Inferior parietal cortex (tissue), 1 donor: ENCODE results near the gene WDR44.
"Not testable (repeated sequence)": the region's sequence is repeated elsewhere in the genome, so short reads cannot be mapped to it uniquely, and the experiment has no call there.

Experiments used
- DNase-seq: peaks from one replicate; pipeline ENCODE4 v3.0.0-alpha.2; 2016; ENCODE audit errors: extremely low spot score

WDR44 gene

GRCh38 chrX:118482384-118482783 is 136.5 kb downstream of the WDR44 start:
- not testable (repeated sequence) for DNase-seq

DNA sequence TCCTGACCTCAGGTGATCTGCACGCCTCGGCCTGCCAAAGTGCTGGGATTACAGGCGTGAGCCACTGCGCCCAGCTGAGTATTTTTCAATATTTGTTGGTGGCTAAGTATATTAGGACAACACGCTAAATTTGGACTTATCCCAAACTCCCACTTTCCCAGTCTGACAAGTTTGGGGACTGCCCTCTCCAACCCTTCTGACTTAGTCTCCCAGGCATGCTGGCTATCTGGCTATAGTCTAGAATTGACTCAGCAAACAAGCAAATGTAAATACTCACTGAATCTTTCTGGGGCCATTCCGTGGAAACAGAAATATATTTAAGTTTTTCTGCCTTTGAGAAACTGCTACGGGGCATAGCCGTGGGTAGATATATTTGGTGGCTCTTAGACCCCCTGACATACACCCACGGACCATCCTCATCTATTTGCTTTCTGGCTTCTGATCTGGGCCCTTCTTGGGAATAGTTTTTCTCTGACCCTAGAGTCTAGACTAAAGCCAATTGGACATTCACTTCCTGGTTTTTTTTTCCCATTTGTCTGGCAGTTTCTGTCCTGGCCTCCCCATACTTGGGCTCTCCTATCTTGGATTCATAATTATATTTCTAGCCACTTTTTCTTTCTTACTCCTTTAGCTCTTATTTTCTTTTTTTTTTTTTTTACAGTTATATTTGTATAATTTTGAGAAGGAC is 138.5 kb downstream of the WDR44 start:
- no peak for DNase-seq

GRCh38 chrX:118486693-118487092 is 140.8 kb downstream of the WDR44 start:
- DNase-seq: not testable (repeated sequence)

GRCh38 chrX:118493016-118493415 is 147.1 kb downstream of the WDR44 start:
- no peak for DNase-seq

DNA sequence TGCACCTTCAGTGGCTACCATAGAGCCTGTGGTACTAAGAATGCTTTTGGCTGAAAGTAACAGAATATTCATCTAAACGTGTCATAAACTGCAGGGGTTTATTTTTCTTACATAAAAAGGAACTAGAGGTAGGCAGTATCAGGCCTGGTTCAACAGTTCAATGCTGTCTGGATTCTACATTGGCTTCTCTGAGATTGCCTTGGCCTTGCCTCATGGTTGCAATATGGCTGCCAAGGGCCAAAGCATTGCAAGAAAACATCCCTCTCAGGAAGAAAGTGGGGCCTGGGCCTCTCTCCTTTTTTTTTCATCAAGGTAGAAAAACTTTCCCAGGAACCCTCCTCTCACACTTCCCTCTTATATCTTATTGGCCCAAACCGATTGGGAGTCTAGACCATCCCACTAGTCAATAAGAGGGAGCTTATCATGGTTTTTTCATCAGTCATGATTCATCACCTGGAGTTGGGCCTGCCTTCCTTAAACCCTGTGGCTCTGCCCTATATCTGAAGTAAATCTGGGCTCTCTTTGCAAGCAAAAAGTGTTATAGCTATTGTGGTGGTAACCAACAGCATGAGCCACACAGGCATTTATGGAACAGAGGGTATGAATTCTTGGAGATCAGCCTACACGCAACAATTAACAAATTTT is 147.9 kb downstream of the WDR44 start:
- DNase-seq: no peak

DNA sequence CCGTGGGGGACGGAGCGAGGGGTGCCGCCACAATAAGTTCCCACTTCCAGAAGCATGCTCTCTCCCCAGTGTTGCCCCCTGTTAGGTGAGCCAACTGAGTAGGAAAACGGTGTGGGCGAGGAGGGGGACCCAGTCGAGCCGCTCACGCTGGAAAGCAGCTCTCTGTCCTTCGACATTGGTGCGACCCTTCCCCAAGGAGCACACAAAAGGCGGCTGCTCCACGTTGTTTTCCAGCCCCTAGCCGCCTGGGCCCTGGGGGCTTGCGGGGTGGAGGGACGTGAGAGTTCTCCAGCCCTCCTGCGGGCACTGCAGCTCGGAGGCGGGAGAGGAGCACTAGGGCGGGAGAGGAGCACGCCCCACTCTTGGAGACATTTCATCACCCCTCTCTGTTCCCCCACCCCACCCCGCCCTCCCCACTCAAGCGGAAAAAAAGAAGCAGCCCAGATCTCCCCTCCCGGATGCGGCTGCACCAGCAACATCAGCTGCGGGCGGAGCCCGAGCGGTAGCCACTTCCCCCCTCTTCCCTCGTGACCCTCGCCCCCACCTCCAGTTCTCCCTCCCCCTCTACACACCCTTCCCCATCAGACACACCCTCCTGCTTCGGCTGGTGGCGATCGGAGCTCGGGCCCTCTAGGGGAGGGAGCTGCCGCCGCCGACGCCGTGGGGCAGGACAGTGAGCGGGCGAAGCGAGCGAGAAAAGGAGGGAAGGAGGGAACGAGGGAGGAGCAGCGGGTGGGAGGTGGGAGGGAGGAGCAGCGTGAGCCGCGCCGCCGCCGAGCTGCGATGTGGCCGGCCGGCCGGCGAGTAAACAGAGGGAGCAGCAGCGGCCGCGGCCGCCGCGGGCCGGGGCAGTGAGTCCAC is 149.4 kb downstream of the WDR44 start, which contains the start of gene DOCK11:
Gene DOCK11, plus strand, starts transcription at position 755 of the 861 bp plus-strand sequence. CDS start 157 bp downstream, outside the sequence.
- peak; percentile 47 for DNase-seq

- no peak for DNase-seq
Observed at GRCh38 chrX:118495958-118496762, 150.3 kb downstream of the WDR44 start.

DNA sequence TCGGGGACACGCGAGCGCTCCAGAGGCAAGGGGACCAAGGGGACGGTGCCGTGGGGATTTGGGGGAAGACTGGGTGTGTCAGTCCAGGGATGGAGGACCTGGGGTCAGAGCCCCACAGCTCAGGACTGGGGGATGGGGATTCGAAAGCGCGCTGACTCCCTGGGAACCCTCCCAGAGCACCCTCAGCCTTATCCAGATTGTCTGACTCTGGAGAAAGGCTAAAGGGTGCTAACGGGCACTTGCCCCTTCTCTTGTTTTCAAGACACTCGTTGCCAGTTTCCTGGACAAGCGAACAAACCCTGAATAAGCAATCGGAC is 150.8 kb downstream of the WDR44 start:
- DNase-seq: no peak

GRCh38 chrX:118497180-118497818 is 151.4 kb downstream of the WDR44 start:
- DNase-seq: no peak

- no peak for DNase-seq
Observed at GRCh38 chrX:118498351-118498750, 152.4 kb downstream of the WDR44 start.

GRCh38 chrX:118498755-118499154 is 152.8 kb downstream of the WDR44 start:
- no peak for DNase-seq

- no peak for DNase-seq
Observed at GRCh38 chrX:118499295-118499694, 153.4 kb downstream of the WDR44 start.
